ENCODE measurements around the gene CHTF8. TPM values are rescaled to one million over a fixed set of nuclear protein-coding genes. Genes with fewer than 3 reads are reported as not detected.
"Not testable (repeated sequence)": the region's sequence is repeated elsewhere in the genome, so short reads cannot be mapped to it uniquely, and the experiment has no call there.

CHTF8 gene
- total RNA-seq, 1 donor from 2014 or later, result 82.4 TPM

GRCh38 chr16:69138608-69139007 lies 6.2 kb upstream of the CHTF8 start:
- no peak for DNase-seq

- DNase-seq, result no peak
These were observed 1.1 kb upstream of the CHTF8 start for GRCh38 chr16:69133373-69133954.

GRCh38 chr16:69131839-69132423 lies 457 bp downstream of the CHTF8 start:
- peak; percentile 91 for DNase-seq

GRCh38 chr16:69131167-69131838 lies 1.1 kb downstream of the CHTF8 start:
- peak; percentile 74 for DNase-seq

GRCh38 chr16:69130461-69130860 lies 1.9 kb downstream of the CHTF8 start:
- no peak for DNase-seq

GRCh38 chr16:69127966-69128510 lies 4.3 kb downstream of the CHTF8 start:
- no peak for DNase-seq

GRCh38 chr16:69126801-69127200 lies 5.6 kb downstream of the CHTF8 start:
- not testable (repeated sequence) for DNase-seq

- DNase-seq, result no peak
These were observed 6.2 kb downstream of the CHTF8 start for GRCh38 chr16:69126221-69126620.

- DNase-seq, result not testable (repeated sequence)
These were observed 7.4 kb downstream of the CHTF8 start for GRCh38 chr16:69124961-69125360.

GRCh38 chr16:69124406-69124805 lies 8.0 kb downstream of the CHTF8 start:
- not testable (repeated sequence) for DNase-seq

GRCh38 chr16:69123910-69124309 lies 8.5 kb downstream of the CHTF8 start:
- peak; percentile 85 for DNase-seq

- DNase-seq, result no peak
These were observed 12.2 kb downstream of the CHTF8 start for GRCh38 chr16:69120096-69120664.

GRCh38 chr16:69119536-69119935 lies 12.9 kb downstream of the CHTF8 start:
- DNase-seq, result no peak

GRCh38 chr16:69118994-69119393 lies 13.4 kb downstream of the CHTF8 start:
- DNase-seq, result no peak

- no peak for DNase-seq
These were observed 13.9 kb downstream of the CHTF8 start for GRCh38 chr16:69118468-69118867.

- no peak for DNase-seq
These were observed 15.5 kb downstream of the CHTF8 start for GRCh38 chr16:69116906-69117305.

- no peak for DNase-seq
These were observed 16.0 kb downstream of the CHTF8 start for GRCh38 chr16:69116256-69116875.

GRCh38 chr16:69115837-69116236 lies 16.6 kb downstream of the CHTF8 start:
- DNase-seq, result no peak

GRCh38 chr16:69115361-69115760 lies 17.0 kb downstream of the CHTF8 start:
- no peak for DNase-seq

- DNase-seq, result no peak
These were observed 17.4 kb downstream of the CHTF8 start for GRCh38 chr16:69114976-69115355.

GRCh38 chr16:69114346-69114975 lies 17.9 kb downstream of the CHTF8 start:
- DNase-seq, result no peak

GRCh38 chr16:69113216-69113615 lies 19.2 kb downstream of the CHTF8 start:
- DNase-seq, result no peak
